ENCODE measurements around the gene GRN.
"Not testable (repeated sequence)": the region's sequence is repeated elsewhere in the genome, so short reads cannot be mapped to it uniquely, and the experiment has no call there.

Gene GRN

DNA sequence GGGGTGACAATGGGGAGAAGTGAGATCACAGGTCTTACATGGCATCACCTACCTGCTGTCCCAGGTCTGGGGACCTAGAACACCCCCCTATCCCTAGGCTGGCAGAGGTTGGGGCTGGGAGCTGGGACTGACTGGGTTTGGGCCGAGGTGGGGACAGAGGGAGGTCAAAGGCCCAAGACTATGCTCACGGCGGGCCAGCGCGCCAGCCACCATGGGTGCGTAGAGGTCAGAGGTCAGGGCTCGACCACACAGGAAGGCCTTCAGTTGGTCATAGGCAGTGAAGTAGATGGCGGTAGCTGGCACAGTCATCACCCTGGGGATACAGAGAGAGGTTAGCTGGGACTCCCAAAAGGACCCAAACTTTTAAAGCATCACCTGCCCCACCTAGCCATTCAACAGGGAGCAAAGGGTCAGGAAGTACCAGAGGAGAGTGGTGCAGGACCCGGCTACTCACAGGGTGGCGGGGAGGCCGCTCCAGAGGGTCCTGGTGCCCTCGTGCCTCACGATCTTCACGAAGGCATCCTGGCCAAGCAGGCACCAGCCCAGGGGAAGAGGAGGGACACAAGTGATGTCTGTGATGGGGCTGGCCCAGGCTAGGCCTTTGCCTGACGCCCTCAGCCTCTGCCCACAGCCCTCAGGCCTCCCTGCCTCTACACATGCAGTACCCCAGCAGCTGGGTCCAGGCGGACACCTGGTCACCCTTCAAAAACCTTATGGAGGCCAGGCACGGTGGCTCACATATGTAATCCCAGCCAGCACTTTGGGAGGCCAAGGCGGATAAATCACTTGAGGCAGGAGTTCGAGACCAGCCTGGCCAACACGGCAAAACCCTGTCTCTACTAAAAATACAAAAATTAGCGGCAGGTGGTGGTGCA lies 23.6 kb upstream of the GRN start:
- no peak for DNase-seq (ENCODE audit: low read depth)

DNA sequence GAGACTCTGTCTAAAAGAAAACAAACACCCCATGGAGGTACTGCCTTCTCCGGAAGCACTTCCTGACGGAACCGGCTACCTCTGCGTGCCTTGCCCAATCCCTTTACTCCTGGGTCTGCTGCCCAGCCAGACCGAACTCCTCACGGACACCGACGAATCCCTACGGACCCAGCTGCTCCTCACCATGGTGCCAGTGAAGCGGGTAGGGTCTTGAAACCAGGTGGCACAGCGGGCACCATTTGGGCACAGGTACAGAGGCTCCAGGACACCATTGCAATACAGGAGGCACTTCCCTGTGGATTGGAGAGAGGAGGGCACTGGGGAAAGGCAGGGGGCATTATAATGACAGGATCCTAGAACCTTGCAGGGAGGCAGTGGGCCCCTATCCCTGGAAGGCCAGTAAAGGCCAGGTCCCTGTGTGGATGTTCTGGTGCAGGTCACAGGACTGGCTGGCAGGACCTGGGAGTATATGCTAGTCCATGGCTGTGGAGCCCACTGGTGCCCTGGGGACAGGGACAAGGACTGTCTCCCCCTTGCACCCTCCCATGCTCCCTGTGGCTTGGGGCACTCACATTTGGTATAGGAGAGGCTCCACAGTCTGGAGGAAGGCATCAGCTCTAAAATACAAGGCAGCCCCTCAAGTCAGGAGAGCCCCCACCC lies 22.7 kb upstream of the GRN start:
- no peak for DNase-seq (ENCODE audit: low read depth)

DNA sequence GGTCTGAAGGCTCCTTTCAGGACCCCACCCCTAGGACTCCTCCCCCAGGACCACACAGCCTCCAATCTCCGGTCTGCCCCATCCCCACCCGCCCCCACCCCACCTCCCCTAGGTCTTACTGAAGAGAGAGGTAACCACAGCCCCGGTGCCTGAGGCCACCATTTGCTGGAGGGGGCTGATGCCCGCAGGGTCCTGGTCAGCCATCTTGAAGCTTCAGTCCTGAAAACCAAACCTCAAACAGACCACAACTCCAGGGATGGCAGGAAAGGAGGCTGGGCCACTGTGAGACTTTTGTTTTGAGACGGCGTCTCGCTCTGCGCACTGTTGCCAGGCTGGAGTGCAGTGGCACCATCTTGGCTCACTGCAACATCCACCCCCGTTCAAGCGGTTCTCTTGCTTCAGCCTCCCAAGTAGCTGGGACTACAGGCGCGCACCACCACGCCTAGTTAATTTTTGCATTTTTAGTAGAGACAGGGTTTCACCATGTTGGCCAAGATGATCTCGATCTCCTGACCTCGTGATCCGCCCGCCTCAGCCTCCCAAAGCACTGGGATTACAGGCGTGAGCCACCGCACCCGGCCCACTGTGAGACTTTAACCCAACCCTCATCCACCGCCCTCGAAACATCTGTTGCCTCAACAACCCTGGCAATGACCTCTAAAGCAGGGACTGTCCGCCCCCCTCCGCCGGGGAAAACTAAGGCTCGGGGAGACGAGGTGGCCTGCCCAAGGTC lies 21.6 kb upstream of the GRN start:
- no peak for DNase-seq (ENCODE audit: low read depth)

DNA sequence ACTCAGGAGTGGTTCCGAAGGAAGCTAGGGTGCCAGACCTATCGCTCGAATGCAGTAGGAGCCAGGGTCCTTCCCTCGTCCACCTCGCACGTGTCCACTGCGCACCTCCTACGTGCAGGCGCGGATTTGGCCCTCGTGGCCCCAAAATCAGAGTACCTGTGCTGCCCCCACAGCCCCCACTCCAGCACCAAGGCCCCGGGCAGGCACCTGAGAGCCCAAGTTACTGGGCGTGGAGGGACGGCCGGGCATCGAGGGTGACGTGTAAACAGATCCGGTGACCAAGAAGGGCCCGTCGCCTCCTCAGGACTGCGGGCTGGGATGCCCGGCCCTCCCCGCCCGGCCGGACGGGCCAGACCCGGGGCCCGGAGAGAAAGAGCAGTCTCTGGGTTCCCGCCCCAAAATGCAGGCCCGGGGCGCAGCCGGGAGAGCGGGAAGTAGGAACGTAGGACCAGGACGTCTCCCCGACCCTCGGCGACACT lies 21.0 kb upstream of the GRN start:
- DNase-seq (ENCODE audit: low read depth), result no peak

DNA sequence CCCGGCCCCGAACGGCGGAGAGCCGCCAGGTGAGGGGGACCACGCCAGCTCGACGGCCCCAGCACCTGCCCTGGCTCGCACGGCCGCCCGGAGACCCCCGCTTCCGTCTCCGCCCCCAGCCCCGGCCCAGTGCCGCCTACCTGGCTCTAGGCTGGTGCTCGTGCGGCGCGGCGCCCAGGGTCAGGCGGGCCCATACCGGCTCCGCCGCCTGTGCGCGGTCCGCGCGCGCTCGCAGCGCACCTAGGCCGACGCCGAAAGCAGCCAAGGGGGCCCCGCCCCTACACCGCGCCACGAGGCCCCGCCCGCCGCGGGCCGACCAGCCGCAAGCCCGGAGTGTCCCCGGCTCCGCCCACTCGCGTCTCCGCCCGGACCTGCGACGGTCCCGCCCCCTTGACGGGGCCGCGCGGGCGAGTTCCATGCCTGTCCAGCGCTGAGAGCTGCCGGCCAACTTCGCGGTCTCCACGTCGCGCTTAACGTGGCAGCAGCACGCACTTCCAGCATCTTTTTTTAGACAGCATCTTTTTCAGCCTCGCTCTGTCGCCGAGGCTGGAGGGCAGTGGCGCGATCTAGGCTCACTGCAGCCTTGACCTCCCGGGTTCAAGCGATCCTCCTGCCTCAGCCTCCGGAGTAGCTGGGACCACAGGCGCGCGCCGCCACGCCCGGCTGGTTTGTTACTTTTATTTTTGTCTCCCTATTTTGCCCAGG lies 20.4 kb upstream of the GRN start, which contains the start of gene SLC25A39:
Gene SLC25A39, minus strand, starts transcription at position 253 of the 705 bp plus-strand sequence. CDS start 1,261 bp downstream, outside the sequence.
- peak; percentile 49 for DNase-seq (ENCODE audit: low read depth)

DNA sequence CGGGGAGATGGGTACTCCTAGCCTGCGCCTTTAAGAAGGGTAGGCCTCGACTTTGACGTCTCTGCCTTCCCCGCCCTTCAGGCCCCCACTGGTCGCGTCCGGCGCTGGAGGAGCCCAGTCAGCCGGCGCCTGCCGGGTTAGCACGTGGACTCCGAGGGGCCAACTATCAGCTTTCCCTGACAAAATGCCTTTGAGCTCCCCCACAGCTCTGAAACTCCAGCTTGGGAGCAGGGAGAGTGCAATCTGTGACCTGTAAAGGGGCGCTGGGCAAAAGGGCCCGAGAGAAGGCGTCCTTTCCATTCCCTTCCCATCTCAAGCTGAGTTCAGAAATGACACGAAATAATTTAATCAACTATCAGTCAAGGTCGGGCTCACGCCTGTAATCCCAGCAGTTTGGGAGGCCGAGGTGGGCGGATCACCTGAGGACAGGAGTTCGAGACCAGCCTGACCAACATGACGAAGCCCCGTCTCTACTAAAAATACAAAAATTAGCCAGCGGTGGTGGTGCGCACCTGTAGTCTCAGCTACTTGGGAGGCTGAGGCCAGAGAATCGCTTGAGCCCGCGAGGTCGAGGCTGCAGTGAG lies 18.1 kb upstream of the GRN start:
- peak; percentile 85 for DNase-seq (ENCODE audit: low read depth)

DNA sequence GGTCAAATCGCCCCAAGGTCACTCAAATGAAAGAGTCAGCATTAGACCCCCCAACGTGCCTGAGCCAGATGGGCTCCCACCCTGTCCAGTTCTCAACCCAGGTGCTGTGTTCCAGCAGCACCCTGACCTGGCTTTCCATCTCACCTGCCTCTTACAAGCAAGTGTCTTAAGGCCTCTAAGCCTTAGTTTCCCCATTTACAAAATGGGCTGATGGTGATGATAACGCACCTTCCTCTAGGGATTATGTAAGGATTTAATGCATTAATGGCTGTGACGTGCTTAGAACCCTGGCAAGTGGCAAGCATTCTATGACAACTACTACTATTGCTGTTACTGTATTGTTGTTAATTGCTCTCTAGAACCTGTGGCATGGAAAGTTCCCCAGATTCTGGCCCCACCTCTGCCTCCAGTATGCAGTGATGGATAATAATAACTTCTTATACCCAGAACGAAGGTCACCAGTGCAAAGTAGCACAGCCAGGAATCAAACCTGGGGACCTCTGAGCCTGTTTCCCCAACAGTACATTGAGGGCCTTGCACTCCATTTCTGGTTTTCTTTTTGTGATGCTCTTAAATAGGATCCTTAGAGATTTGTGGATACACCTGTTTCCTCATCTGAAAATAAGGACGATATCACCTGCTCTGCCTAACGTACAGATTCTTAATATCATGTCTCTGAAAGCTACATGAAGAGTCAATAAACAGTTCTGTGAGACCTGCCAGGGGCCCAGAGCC lies 17.2 kb upstream of the GRN start:
- no peak for DNase-seq (ENCODE audit: low read depth)

DNA sequence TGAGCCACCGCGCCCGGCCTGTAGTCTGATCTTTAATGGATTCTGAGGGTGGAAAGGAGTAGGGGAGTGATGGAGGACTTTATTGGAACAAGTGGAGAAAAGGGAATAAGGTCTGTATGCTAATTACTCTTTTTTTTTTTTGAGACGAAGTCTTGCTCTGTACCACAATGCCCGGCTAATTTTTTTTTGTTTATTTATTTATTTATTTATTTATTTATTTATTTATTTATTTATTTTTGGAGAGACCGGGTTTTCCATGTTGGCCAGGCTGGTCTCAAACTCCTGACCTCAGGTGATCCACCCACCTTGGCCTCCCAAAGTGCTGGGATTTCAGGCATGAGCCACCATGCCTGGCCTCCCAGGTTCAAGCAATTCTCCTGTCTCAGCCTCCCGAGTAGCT lies 15.6 kb upstream of the GRN start:
- DNase-seq (ENCODE audit: low read depth), result not testable (repeated sequence)

DNA sequence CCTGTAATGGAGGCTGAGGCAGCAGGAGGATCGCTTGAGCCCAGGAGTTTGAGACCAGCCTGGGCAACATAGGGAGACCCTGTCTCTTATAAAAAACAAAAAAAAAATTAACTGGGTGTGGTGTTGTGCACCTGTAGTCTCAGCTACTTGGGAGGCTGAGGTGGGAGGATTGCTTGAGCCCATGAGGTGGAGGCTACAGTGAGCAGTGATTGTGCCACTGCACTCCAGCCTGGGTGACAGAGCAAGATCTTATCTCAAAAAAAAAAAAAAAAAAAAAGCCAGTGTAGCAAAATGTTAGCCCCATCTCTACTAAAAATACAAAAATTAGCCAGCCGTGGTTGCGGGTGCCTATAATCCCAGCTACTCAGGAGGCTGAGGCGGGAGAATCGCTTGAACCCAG lies 14.8 kb upstream of the GRN start:
- DNase-seq (ENCODE audit: low read depth), result not testable (repeated sequence)

DNA sequence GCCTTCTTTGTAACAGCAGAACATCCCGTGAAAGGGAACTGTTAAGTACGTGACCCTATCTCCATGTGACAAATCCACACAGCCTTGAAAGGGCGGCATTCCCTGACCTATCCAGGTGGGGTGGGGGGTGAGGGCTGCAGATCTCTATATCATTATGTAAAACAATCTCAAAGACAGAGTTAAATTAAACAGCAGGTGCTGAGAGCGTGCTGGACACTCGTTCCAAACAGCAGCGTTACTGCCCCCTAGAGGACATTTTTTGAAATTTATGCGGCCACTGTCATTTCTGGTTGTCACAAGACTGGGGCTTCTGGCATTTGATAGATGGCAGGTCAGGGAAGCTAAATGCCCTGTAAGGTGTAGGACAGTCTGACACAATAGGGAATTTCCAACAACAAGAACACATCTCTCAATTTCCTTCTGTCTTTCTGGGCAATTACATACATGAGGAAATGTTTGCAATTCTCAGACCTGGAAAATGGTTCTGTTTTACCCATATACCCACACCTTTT lies 13.8 kb upstream of the GRN start:
- DNase-seq (ENCODE audit: low read depth), result no peak

DNA sequence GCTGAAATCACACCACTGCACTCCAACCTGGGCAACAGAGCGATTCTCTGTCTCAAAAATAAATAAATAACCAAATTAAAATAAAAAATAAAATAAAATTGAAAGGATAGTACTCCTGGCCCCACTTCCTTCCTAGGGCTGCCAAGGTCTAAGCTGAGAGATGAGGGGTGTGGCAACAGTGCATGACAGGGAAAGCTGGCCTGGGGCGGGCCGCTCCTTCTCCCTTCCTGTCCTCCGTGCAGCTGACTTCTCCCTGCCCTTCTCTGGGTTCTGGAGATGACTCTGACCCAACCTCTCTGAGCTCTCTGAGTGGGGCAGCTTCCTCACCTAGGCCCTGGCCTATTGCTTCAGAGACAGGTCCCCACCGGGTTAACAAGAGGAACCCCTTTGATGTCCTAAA lies 11.7 kb upstream of the GRN start:
- no peak for DNase-seq (ENCODE audit: low read depth)

DNA sequence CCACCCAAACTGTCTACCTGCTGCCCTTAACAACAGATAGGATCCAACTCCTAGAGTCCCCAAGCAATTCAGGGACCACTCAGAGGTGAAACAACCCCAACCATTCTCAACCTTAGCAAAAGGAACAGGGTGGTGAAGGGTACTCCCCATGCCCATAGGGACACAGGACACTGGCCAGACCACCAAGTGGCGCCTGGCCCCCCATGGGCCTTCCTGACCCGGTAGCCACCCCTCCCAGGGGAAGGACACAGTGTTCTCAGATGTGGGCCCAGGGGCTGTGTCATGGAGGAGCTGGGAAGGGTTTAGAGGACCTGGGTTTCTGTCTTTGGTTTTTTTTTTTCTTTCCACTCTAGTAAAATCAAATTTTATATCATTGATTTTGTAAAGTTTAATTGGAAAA lies 10.8 kb upstream of the GRN start:
- DNase-seq (ENCODE audit: low read depth), result no peak

DNA sequence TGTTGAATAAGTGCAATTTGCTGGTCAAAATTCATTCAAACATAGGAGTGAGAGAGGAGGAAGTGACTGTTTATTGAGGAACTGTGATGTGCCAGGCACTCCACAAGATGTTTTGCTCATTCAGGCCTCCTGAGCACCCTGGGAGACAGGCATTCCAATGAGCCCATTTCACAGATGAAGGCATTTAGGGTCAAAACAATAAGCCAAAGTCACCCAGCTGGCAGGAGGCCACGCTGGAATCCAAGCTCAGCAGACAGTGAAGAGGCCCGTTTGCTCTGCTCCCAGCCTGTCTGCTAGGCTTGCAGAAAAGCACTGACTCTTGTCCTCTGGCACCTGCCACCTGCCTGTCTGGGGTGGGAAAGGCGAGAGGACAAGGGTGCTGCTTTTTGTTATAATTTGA lies 10.4 kb upstream of the GRN start:
- no peak for DNase-seq (ENCODE audit: low read depth)

DNA sequence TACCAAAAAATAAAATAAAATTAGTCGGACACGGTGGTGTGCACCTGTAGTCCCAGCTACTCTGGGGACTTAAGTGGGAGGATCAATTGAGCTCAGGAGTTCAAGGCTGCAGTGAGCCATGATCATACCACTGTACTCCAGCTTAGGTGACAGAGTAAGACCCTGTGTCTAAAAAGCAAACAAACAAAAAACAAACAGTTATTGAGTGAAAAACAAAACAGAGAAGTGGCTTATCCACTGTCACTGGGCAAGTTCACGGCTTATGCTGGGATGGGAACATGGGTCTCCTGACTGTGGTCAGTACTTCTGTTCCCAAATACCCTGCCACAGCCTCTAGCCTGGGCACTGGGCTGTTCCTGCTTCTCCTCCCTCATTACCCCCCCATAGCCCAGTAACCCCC lies 9.5 kb upstream of the GRN start:
- DNase-seq (ENCODE audit: low read depth), result no peak

DNA sequence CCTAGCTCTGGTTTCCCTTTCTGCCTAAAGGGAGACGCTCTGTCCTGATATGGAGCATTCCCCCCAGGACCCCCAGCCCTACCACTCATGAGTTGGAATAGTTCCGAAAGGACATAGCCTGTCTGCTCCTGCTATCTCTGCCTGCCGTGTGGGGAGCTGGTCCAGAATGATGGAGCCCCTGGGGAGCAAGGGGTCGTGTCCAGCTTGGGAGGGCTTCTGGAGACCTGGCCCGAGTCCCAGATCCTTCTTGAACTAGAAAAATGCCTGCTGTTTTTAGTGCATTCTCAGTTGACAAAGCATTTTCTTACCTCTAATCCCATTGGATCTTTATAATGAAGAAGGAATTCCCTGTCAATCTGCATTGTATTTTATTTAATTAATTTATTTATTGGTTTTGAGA lies 9.1 kb upstream of the GRN start:
- no peak for DNase-seq (ENCODE audit: low read depth)

DNA sequence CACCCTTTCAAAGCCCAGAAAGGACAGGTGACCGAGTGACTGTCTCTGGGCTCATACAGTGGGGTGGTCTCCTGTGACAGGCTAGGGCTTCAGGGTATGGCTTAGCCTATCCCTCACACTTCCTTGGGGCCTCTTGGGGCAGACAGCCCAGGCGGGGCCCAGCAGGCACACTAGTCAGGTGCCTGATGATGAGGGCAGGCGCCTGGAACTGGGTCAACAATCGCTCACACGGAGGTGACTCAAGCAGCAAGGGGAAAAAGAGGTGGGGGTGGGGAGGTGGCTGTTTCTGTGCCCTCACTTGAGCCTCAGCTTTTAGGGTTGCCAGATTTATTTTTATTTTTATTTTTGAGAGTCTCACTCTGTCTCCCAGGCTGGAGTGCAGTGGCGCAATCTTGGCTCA lies 6.4 kb upstream of the GRN start:
- DNase-seq (ENCODE audit: low read depth), result no peak

DNA sequence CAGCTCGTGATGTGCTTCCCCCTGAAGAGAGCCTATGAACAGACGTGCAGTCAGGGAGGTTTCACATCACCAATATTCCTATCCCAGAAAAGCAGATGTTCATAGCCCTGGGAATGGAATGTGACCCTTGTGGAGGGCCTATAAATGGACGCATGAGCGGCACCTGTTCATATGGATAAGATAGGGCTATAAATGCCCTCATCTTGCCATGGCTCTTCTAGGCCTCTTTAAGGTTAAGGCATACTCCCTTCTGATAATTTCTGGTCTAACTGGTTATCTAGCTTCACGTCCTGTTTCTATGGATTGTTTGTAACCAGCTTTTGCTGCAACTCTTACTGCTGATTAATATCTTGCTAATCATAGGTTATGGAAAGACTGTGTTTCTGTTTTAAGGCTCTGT lies 4.5 kb upstream of the GRN start:
- DNase-seq (ENCODE audit: low read depth), result not testable (repeated sequence)

DNA sequence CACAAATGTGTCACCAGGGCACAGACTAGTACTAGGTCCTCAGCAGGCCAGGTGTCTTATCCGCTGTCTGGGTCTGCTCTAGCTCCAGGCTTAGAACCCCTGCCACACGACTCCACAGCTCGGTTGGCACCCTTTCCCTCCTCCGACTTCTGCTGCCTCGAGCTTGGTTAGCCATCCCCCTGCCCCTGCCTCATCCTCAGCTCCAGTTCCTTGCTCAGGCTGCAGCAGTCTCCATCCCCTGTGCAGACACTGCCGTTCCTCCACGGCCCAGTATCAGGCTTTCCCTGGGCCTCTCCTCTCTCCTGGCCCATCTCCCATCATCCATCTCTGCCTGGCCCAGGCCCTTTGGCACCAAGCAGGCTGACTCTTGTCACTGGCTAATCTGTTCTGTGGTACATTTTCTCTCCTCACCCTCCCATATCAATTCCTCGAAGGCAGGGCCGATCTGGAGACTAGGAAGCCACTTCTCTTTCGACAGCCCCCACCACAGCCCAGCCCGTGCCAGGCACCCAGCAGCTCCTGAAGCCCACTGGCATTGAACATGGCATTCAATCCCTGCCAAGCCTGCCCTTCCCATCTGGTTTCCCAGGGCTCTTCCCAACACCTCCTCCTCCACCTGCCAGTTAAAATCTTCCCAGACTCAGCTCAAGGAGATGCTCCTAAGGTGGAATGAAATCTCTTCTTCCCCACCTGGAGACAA lies 1.4 kb upstream of the GRN start:
- DNase-seq (ENCODE audit: low read depth), result no peak

DNA sequence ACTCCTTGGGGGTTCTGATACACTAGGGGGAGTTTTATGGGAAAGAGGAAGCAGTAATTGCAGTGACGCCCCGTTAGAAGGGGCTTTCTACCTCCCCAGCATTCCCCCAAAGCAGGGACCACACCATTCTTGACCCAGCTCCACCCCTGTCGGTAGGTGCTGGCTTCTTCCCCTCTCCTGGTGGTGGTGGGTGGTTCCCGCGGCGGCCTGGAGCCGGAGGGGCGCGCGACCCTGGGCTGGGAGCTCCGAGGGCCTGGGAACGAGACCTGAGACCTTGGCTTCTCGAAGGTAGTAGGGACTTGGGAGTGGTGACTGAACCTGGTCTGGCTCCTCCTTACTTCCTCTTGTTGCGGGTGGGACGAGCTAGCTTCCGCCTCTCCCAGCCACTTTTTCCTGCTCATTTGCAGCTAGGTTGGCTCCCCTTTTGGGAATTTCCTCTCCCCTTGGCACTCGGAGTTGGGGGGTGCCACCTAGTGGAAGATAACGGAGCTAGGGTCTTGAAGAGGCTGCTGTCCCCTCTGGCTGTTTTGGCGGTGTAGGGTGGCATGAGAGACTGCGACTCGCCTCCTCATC lies 438 bp downstream of the GRN start:
- DNase-seq (ENCODE audit: low read depth), result peak; percentile 15
